DOHH2 (cell line): ENCODE data around the gene KCNIP4.

Experiments used
- H3F3A ChIP-seq: fragments of 200-600 bp; sonication (generic), shearing (Covaris generic); 2 replicates; pipeline ENCODE4 v1.6.0; 2016; ENCODE audit warnings: antibody characterized with exemption, mild to moderate bottlenecking; ENCODE audit not compliant: control insufficient read depth, insufficient read depth
- H3K27ac ChIP-seq: fragments of 200-600 bp; sonication (generic); 2 replicates; pipeline ENCODE4 v1.5.1; 2014; ENCODE audit warnings: low read depth, mild to moderate bottlenecking, low read length, moderate library complexity
- H3K27me3 ChIP-seq: fragments of 200-600 bp; sonication (generic); 2 replicates; pipeline ENCODE4 v1.6.1; 2014; ENCODE audit warnings: mild to moderate bottlenecking, low read length, mixed read lengths; ENCODE audit not compliant: control insufficient read depth
- H3K36me3 ChIP-seq: fragments of 200-600 bp; sonication (generic); 2 replicates; pipeline ENCODE4 v1.6.1; 2014; ENCODE audit warnings: mild to moderate bottlenecking, low read length, moderate library complexity, mixed read lengths; ENCODE audit not compliant: control insufficient read depth
- H3K4me1 ChIP-seq: fragments of 200-600 bp; sonication (generic); 2 replicates; pipeline ENCODE4 v1.6.1; 2014; ENCODE audit warnings: mild to moderate bottlenecking, low read length, mixed read lengths; ENCODE audit not compliant: control insufficient read depth
- H3K4me2 ChIP-seq: fragments of 200-600 bp; sonication (generic); 2 replicates; pipeline ENCODE4 v1.6.0; 2014; ENCODE audit warnings: mild to moderate bottlenecking, low read length, moderate library complexity
- H3K4me3 ChIP-seq: fragments of 200-600 bp; sonication (generic); 2 replicates; pipeline ENCODE4 v1.5.1; 2014; ENCODE audit warnings: mild to moderate bottlenecking, low read length, mixed read lengths
- H3K79me2 ChIP-seq: fragments of 200-600 bp; sonication (generic); 2 replicates; pipeline ENCODE4 v1.6.1; 2014; ENCODE audit warnings: mild to moderate bottlenecking, low read length, mixed read lengths; ENCODE audit not compliant: control insufficient read depth
- H3K9me2 ChIP-seq: fragments of 200-600 bp; sonication (generic); replicated peaks from 2 replicates; pipeline ENCODE4 v1.6.1; 2014; ENCODE audit warnings: mild to moderate bottlenecking, low read length, mixed read lengths; ENCODE audit not compliant: control insufficient read depth
- H3K9me3 ChIP-seq: fragments of 200-600 bp; sonication (generic); 2 replicates; pipeline ENCODE4 v1.6.1; 2014; ENCODE audit warnings: antibody characterized with exemption, low read length, mixed read lengths; ENCODE audit not compliant: control insufficient read depth, insufficient read depth
- H4K20me1 ChIP-seq: fragments of 200-600 bp; sonication (generic); 2 replicates; pipeline ENCODE4 v1.6.0; 2014; ENCODE audit warnings: low read depth, mild to moderate bottlenecking, antibody characterized with exemption, low read length, moderate library complexity; ENCODE audit not compliant: control insufficient read depth, insufficient read depth
- CTCF ChIP-seq: fragments of 200-600 bp; sonication (generic); IDR thresholded peaks from one replicate; pipeline ENCODE4 v1.5.1; 2014; ENCODE audit warnings: antibody characterized with exemption, mild to moderate bottlenecking, low read depth, low read length; ENCODE audit not compliant: poor library complexity, severe bottlenecking
- EZH2phosphoT487 ChIP-seq: fragments of 200-600 bp; sonication (generic); IDR thresholded peaks from 2 replicates; pipeline ENCODE4 v1.6.1; 2017; ENCODE audit warnings: borderline replicate concordance, mild to moderate bottlenecking, antibody characterized with exemption, low read length, moderate library complexity, mixed read lengths

KCNIP4 gene

GRCh38 chr4:21083413-21083812, 865.2 kb downstream of the KCNIP4 start:
- Histone ChIP-seq H3K4me1 (no peaks in the 10 kb centered on the region), H3K79me2 (no peaks in the 10 kb centered on the region), H3K9me2 (no peaks in the 10 kb centered on the region), H3K4me2 (no peak overlapping the region), H4K20me1 (no peaks in the 10 kb centered on the region), H3K27ac (no peak overlapping the region), H3K36me3 (no peaks in the 10 kb centered on the region), H3K27me3 (no peaks in the 10 kb centered on the region), H3K4me3 (no peak overlapping the region), H3K9me3 (no peaks in the 10 kb centered on the region), H3F3A (no peaks in the 10 kb centered on the region)
- TF ChIP-seq EZH2phosphoT487: no peak
- TF ChIP-seq CTCF: no peak

- TF ChIP-seq EZH2phosphoT487 (no peak), CTCF (no peak)
- no peak overlapping the region for H3K27ac ChIP-seq
- no peaks in the 10 kb centered on the region for H3F3A ChIP-seq
- no peaks in the 10 kb centered on the region for H3K27me3 ChIP-seq
- no peaks in the 10 kb centered on the region for H4K20me1 ChIP-seq
- H3K4me1 ChIP-seq: no peaks in the 10 kb centered on the region
- no peaks in the 10 kb centered on the region for H3K9me2 ChIP-seq
- H3K4me3 ChIP-seq: no peak overlapping the region
- H3K4me2 ChIP-seq: no peak overlapping the region
- no peaks in the 10 kb centered on the region; the same call in 1 of the 2 replicates for H3K9me3 ChIP-seq
- no peaks in the 10 kb centered on the region for H3K79me2 ChIP-seq
- no peaks in the 10 kb centered on the region for H3K36me3 ChIP-seq
Measured at GRCh38 chr4:21077967-21078366, 870.6 kb downstream of the KCNIP4 start.

GRCh38 chr4:21067351-21067750, 881.2 kb downstream of the KCNIP4 start:
- no peaks in the 10 kb centered on the region for H3F3A ChIP-seq
- no peaks in the 10 kb centered on the region for H3K79me2 ChIP-seq
- TF ChIP-seq EZH2phosphoT487 (no peak), CTCF (no peak)
- no peaks in the 10 kb centered on the region for H4K20me1 ChIP-seq
- H3K27ac ChIP-seq: no peak overlapping the region
- no peak overlapping the region for H3K4me3 ChIP-seq
- no peaks in the 10 kb centered on the region for H3K36me3 ChIP-seq
- H3K9me2 ChIP-seq: no peaks in the 10 kb centered on the region
- no peak overlapping the region for H3K4me2 ChIP-seq
- H3K4me1 ChIP-seq: no peaks in the 10 kb centered on the region
- H3K9me3 ChIP-seq: no peaks in the 10 kb centered on the region
- no peaks in the 10 kb centered on the region for H3K27me3 ChIP-seq

GRCh38 chr4:21061902-21062301, 886.7 kb downstream of the KCNIP4 start:
- H3K9me2 ChIP-seq: no peaks in the 10 kb centered on the region
- TF ChIP-seq EZH2phosphoT487: no peak
- no peak overlapping the region for H3K4me2 ChIP-seq
- H3K4me3 ChIP-seq: no peak overlapping the region
- no peaks in the 10 kb centered on the region for H4K20me1 ChIP-seq
- H3K79me2 ChIP-seq: no peaks in the 10 kb centered on the region
- no peaks in the 10 kb centered on the region for H3F3A ChIP-seq
- H3K9me3 ChIP-seq: no peaks in the 10 kb centered on the region
- no peaks in the 10 kb centered on the region for H3K36me3 ChIP-seq
- no peak overlapping the region for H3K27ac ChIP-seq
- H3K27me3 ChIP-seq: no peaks in the 10 kb centered on the region
- H3K4me1 ChIP-seq: no peaks in the 10 kb centered on the region
